ENCODE results near the gene OR2A25.

The OR2A25 gene

GRCh38 chr7:144085978-144086377, 16.4 kb downstream of the OR2A25 start, which contains the start of gene OR2A12:
OR2A12 (plus strand) TSS chr7:144086278; CDS start chr7:144095108, 8,830 bp downstream.
- DNase-seq: no peak

DNA sequence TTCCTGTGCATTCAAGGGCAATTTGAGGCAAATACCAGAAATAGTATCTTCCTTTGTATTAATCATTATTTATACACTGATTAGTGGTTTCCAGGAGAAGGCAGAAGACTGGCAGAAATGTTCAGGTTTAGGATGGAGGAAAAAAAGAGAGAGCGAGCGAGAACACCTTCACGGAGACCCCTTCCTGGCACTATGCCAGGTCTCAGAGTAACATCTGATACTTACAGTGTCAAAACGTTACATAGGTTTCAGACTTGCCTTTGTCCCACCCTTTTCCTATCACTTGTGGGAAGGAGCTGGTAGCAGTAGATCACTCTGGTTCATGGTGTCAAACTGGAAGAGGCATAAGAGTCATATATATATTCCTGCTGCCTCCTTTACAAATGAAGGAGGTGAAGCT, 17.1 kb downstream of the OR2A25 start:
- no peak for DNase-seq

GRCh38 chr7:144087230-144087629, 17.6 kb downstream of the OR2A25 start:
- no peak for DNase-seq

- no peak for DNase-seq
Observed at GRCh38 chr7:144090667-144091066, 21.1 kb downstream of the OR2A25 start.

GRCh38 chr7:144098776-144099175, 29.2 kb downstream of the OR2A25 start:
- DNase-seq: no peak

GRCh38 chr7:144100607-144101006, 31.0 kb downstream of the OR2A25 start:
- no peak for DNase-seq

GRCh38 chr7:144102041-144102440, 32.4 kb downstream of the OR2A25 start:
- DNase-seq: no peak

DNA sequence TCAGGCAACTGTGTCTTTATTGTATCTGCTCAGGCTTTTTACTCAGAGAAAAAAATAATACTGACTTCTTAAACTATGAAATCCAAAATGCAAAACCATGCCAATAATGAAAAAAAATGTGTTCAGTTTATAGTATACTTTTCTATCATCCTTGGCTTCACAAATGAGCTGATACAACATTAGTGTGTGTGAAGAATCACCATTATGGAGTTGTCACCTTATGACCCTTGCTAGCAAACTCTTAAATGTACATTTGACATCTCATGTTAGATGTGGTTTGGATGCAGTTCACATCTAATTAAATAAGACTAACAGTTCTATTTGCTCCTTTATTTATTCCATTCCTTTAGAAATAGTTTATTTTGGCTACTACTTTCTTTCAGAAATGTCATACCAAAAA, 35.6 kb downstream of the OR2A25 start:
- no peak for DNase-seq

DNA sequence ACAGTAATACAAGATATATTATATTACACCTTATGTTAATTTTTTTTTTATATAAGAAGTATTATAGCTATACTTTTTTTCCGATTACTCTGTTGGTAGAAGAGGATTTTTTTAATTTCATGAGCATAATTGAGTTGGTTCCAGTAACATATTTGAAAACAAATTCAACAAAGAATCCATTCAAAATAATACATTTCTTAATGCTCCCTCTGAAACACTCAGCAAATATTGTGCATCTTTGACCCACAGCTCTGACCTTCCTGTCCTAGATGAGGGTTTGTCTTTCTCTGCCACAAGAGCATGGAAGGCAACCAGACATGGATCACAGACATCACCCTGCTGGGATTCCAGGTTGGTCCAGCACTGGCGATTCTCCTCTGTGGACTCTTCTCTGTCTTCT, 39.7 kb downstream of the OR2A25 start, which contains the start of gene OR2A2:
OR2A2 (plus strand) TSS at position 301 of the 400 bp plus-strand sequence; CDS start at position 301, 0 bp downstream.
- no peak for DNase-seq

- no peak for DNase-seq
Observed at GRCh38 chr7:144110272-144110671, 40.7 kb downstream of the OR2A25 start.

DNA sequence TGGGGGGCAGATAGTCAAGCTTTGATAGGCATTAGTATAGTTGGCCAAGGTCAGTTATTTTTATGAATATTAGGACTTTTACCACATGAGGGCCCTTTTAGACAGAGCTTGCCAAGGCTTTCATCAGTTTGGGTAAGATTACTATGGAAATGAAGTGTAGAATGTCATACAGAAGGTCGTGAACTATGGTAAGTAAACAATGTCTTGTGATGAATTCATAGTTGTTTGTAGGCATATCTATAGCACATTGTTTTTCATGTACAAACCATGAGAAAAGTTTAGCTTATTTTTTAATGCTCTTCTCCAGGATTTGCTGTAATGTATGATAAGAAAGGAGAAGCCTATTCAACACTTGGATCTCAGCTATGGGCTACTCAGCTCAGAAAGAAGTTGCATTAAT, 44.0 kb downstream of the OR2A25 start:
- DNase-seq: no peak

DNA sequence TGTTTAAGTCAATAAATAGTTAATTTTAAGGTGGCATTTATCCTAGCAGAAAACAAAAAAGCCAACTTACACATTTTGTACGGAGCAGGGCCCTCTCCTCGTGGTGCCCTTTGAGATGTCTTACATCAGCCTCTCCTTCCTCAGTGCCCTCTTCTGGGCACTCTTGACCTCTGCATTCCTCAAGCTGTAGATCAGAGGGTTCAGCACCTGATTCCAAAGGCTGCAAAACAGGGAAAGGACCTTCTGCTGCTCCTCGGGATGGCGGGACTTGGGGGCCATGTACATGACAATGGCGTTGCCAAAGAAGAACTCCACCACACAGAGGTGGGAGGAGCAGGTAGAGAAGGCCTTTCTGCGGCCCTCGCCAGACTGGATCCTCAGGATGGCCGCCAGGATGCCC, 48.7 kb downstream of the OR2A25 start:
- no peak for DNase-seq

- no peak for DNase-seq
Observed at GRCh38 chr7:144122876-144123275, 53.3 kb downstream of the OR2A25 start, which contains the start of gene OR2A14. OR2A14 (plus strand) TSS chr7:144123176; CDS start chr7:144129113, 5,937 bp downstream.
